GM12864 (cell line): ENCODE measurements around the gene SAMD9L.
A peak's percentile ranks its signal among the peaks of the same experiment; 100 is the strongest.

Experiments used
- DNase-seq: peaks from one replicate; pipeline ENCODE4 v3.0.0-alpha.2; 2011; ENCODE audit warnings: low read depth
- H3K4me3 ChIP-seq: 2 replicates; pipeline ENCODE4 v1.5.1; 2011; ENCODE audit warnings: mild to moderate bottlenecking, low read depth, low read length, control low read depth
- CTCF ChIP-seq: IDR thresholded peaks from 2 replicates; pipeline ENCODE4 v1.5.1; 2011; ENCODE audit warnings: low read depth, mild to moderate bottlenecking, moderate library complexity, low read length, control low read depth, inconsistent platforms; ENCODE audit errors: missing control alignments

Gene SAMD9L

GRCh38 chr7:93115796-93116195, 32.4 kb downstream of the SAMD9L start:
- no peak for DNase-seq
- no peak for TF ChIP-seq CTCF
- no peak overlapping the region for H3K4me3 ChIP-seq

GRCh38 chr7:93108003-93108402, 40.2 kb downstream of the SAMD9L start:
- no peak for DNase-seq
- no peak overlapping the region for H3K4me3 ChIP-seq
- TF ChIP-seq CTCF: no peak

- no peak for DNase-seq
Observed at GRCh38 chr7:93097388-93097787, 50.8 kb downstream of the SAMD9L start.

GRCh38 chr7:93092757-93093370, 55.3 kb downstream of the SAMD9L start:
- H3K4me3 ChIP-seq: no peak overlapping the region
- peak; percentile 24 for DNase-seq
- TF ChIP-seq CTCF: peak; percentile 67

More at GRCh38 chr7:93097388-93097787, 50.8 kb downstream of the SAMD9L start:
- H3K4me3 ChIP-seq: no peak overlapping the region
- no peak for TF ChIP-seq CTCF
